Measurements from ENCODE around the gene FAM227B. TPM values are rescaled to one million over a fixed set of nuclear protein-coding genes. Genes with fewer than 3 reads are reported as not detected.
"Not testable (repeated sequence)": the region's sequence is repeated elsewhere in the genome, so short reads cannot be mapped to it uniquely, and the experiment has no call there.

Gene FAM227B
- total RNA-seq, 4 donors from 2014 or later, result 1.1 to 4.1 (median 2.9) TPM

GRCh38 chr15:49573421-49573820, 47.2 kb downstream of the FAM227B start:
- Histone ChIP-seq H3K36me3 (no peaks in the 10 kb centered on the region), H3K27me3 (no peaks in the 10 kb centered on the region), H3K27ac (no peak overlapping the region), H3K9me3 (no peaks in the 10 kb centered on the region), H3K4me3 (no peak overlapping the region), H3K4me1 (no peaks in the 10 kb centered on the region)
- DNase-seq, result no peak
- no peak for TF ChIP-seq CTCF (IDR thresholded peaks at IDR 0.05)
- no peak for TF ChIP-seq POLR2A (IDR thresholded peaks at IDR 0.05)

GRCh38 chr15:49570672-49571071, 49.9 kb downstream of the FAM227B start:
- no peak overlapping the region for H3K27ac ChIP-seq
- no peaks in the 10 kb centered on the region for H3K9me3 ChIP-seq
- no peak for TF ChIP-seq CTCF (IDR thresholded peaks at IDR 0.05)
- TF ChIP-seq POLR2A (IDR thresholded peaks at IDR 0.05), result no peak
- no peaks in the 10 kb centered on the region for H3K36me3 ChIP-seq
- no peak overlapping the region for H3K4me3 ChIP-seq
- DNase-seq, result no peak
- H3K4me1 ChIP-seq, result no peaks in the 10 kb centered on the region
- H3K27me3 ChIP-seq, result no peaks in the 10 kb centered on the region

- Histone ChIP-seq H3K27ac (no peak overlapping the region), H3K27me3 (no peaks in the 10 kb centered on the region), H3K9me3 (no peaks in the 10 kb centered on the region), H3K36me3 (no peaks in the 10 kb centered on the region), H3K4me3 (no peak overlapping the region), H3K4me1 (no peaks in the 10 kb centered on the region)
- TF ChIP-seq POLR2A (IDR thresholded peaks at IDR 0.05) (no peak), CTCF (IDR thresholded peaks at IDR 0.05) (no peak)
- no peak for DNase-seq
Observed at GRCh38 chr15:49570174-49570573, 50.4 kb downstream of the FAM227B start.

DNA sequence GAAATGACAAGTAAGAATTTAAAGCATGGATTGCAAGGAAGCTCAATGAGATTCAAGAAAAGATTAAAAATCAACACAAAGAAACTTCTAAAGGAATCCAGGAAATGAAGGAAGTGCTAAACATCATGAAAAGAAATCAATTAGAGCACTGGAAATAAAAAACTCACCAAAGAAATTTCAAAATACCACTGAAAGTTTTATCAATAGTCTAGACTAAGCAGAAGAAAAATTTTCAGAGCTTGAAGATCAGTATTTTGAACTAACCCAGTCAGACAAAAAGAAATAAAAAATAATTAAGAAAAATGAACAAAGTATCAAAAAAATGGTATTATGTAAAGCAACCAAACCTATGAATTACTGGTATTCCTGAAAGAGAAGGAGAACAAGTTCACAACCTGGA, 60.6 kb downstream of the FAM227B start:
- no peaks in the 10 kb centered on the region for H3K4me1 ChIP-seq
- H3K36me3 ChIP-seq, result no peaks in the 10 kb centered on the region
- H3K27me3 ChIP-seq, result no peaks in the 10 kb centered on the region
- H3K27ac ChIP-seq, result no peak overlapping the region
- no peak overlapping the region for H3K4me3 ChIP-seq
- H3K9me3 ChIP-seq, result peaks cover 0 to 3% (median 0%) of the 10 kb centered on the region in 4 donors
- no peak for DNase-seq
- TF ChIP-seq POLR2A (IDR thresholded peaks at IDR 0.05) (no peak), CTCF (IDR thresholded peaks at IDR 0.05) (no peak)

- Histone ChIP-seq H3K4me3 (no peak overlapping the region), H3K4me1 (no peaks in the 10 kb centered on the region), H3K27me3 (no peaks in the 10 kb centered on the region), H3K27ac (no peak overlapping the region), H3K36me3 (no peaks in the 10 kb centered on the region), H3K9me3 (peaks cover 0 to 3% (median 0%) of the 10 kb centered on the region in 4 donors)
- TF ChIP-seq POLR2A (IDR thresholded peaks at IDR 0.05), result no peak
- TF ChIP-seq CTCF (IDR thresholded peaks at IDR 0.05), result no peak
- DNase-seq, result no peak
Observed at GRCh38 chr15:49558929-49559328, 61.7 kb downstream of the FAM227B start.

- no peaks in the 10 kb centered on the region for H3K4me1 ChIP-seq
- H3K27me3 ChIP-seq, result no peaks in the 10 kb centered on the region
- H3K9me3 ChIP-seq, result peaks cover 0 to 3% (median 0%) of the 10 kb centered on the region in 4 donors
- no peak for DNase-seq
- TF ChIP-seq CTCF (IDR thresholded peaks at IDR 0.05) (no peak), POLR2A (IDR thresholded peaks at IDR 0.05) (no peak)
- no peak overlapping the region for H3K4me3 ChIP-seq
- no peaks in the 10 kb centered on the region for H3K36me3 ChIP-seq
- H3K27ac ChIP-seq, result no peak overlapping the region
Observed at GRCh38 chr15:49556437-49556836, 64.2 kb downstream of the FAM227B start.

- H3K27ac ChIP-seq, H3K36me3 ChIP-seq, H3K4me3 ChIP-seq, H3K9me3 ChIP-seq, H3K27me3 ChIP-seq, H3K4me1 ChIP-seq, DNase-seq: not testable (repeated sequence)
Observed at GRCh38 chr15:49550342-49550741, 70.3 kb downstream of the FAM227B start.
